ENCODE data around the gene STT3B.

GRCh38 chr3:31680072-31680870 lies 147.5 kb downstream of the STT3B start:
- TF ChIP-seq CTCF (CRISPR knock-in tag; IDR thresholded peaks at IDR 0.05) (no peak), ZSCAN20 (CRISPR knock-in tag; IDR thresholded peaks at IDR 0.05; ENCODE audit: borderline replicate concordance) (no peak), FOXK1 (CRISPR knock-in tag; IDR thresholded peaks at IDR 0.05; ENCODE audit: borderline replicate concordance, low read depth) (no peak), PRDM4 (CRISPR knock-in tag; IDR thresholded peaks at IDR 0.05; ENCODE audit: borderline replicate concordance) (no peak), BRCA1 (CRISPR knock-in tag; IDR thresholded peaks at IDR 0.05) (no peak), SMAD1 (CRISPR knock-in tag; IDR thresholded peaks at IDR 0.05; ENCODE audit: borderline replicate concordance, low read depth) (no peak), POLR2AphosphoS5 (IDR thresholded peaks at IDR 0.05; ENCODE audit: low read depth, low read length) (no peak), HMG20B (CRISPR knock-in tag; conservative IDR thresholded peaks at IDR 0.05) (no peak), DPF2 (CRISPR knock-in tag; IDR thresholded peaks at IDR 0.05; ENCODE audit: borderline replicate concordance, low read depth) (no peak), KDM5A (IDR thresholded peaks at IDR 0.05; ENCODE audit: borderline replicate concordance, low read length) (no peak), ZNF883 (CRISPR knock-in tag; IDR thresholded peaks at IDR 0.05; ENCODE audit: not compliant biosample characterization) (no peak)
